H9 (cell line): Measurements from ENCODE around the gene ZNF296. TPM values are rescaled to one million over a fixed set of nuclear protein-coding genes. Genes with fewer than 3 reads are reported as not detected.

ENCODE experiments used
- DNase-seq: peaks from one replicate; pipeline ENCODE4 v3.0.0-alpha.2; 2017
- H2AFZ ChIP-seq: one replicate; pipeline ENCODE4 v1.6.1; 2013; ENCODE audit warnings: mild to moderate bottlenecking, low read length, control low read depth, moderate library complexity
- H2AK5ac ChIP-seq: 2 replicates; pipeline ENCODE4 v1.6.1; 2013; ENCODE audit warnings: low read length, control low read depth, mixed read lengths; ENCODE audit not compliant: insufficient read length
- H2BK120ac ChIP-seq: one replicate; pipeline ENCODE4 v1.6.1; 2013; ENCODE audit warnings: low read depth, mild to moderate bottlenecking, low read length, control low read depth, inconsistent platforms; ENCODE audit not compliant: poor library complexity, severe bottlenecking
- H2BK12ac ChIP-seq: 2 replicates; pipeline ENCODE4 v1.6.1; 2013; ENCODE audit warnings: low read length, control low read depth, mixed read lengths, low read depth; ENCODE audit not compliant: insufficient read length
- H2BK15ac ChIP-seq: 2 replicates; pipeline ENCODE4 v1.6.1; 2013; ENCODE audit warnings: low read depth, low read length, control low read depth
- H2BK20ac ChIP-seq: one replicate; pipeline ENCODE4 v1.6.1; 2013; ENCODE audit warnings: low read depth, mild to moderate bottlenecking, low read length, control low read depth, inconsistent platforms; ENCODE audit not compliant: poor library complexity, severe bottlenecking
- H2BK5ac ChIP-seq: 2 replicates; pipeline ENCODE4 v1.6.1; 2013; ENCODE audit warnings: low read length, control low read depth, mixed read lengths; ENCODE audit not compliant: insufficient read length
- H3K14ac ChIP-seq: 2 replicates; pipeline ENCODE4 v1.6.1; 2013; ENCODE audit warnings: low read length, control low read depth; ENCODE audit not compliant: insufficient read depth
- H3K18ac ChIP-seq: 2 replicates; pipeline ENCODE4 v1.6.1; 2013; ENCODE audit warnings: low read depth, mild to moderate bottlenecking, mixed read lengths, low read length, control low read depth; ENCODE audit not compliant: insufficient read length
- H3K23ac ChIP-seq: 2 replicates; pipeline ENCODE4 v1.6.1; 2013; ENCODE audit warnings: low read length, control low read depth, mixed read lengths, low read depth; ENCODE audit not compliant: insufficient read length
- H3K23me2 ChIP-seq: 2 replicates; pipeline ENCODE4 v1.6.1; 2013; ENCODE audit warnings: low read depth, mild to moderate bottlenecking, mixed read lengths, low read length, control low read depth; ENCODE audit not compliant: insufficient read length, poor library complexity, severe bottlenecking
- H3K27ac ChIP-seq: 2 replicates; pipeline ENCODE4 v1.5.1; 2013; ENCODE audit warnings: low read length, control low read depth, mixed read lengths, low read depth; ENCODE audit not compliant: insufficient read length
- H3K27me3 ChIP-seq: 2 replicates; pipeline ENCODE4 v1.6.1; 2013; ENCODE audit warnings: low read length, control low read depth, inconsistent platforms; ENCODE audit not compliant: insufficient read depth
- H3K4ac ChIP-seq: 2 replicates; pipeline ENCODE4 v1.6.1; 2013; ENCODE audit warnings: low read depth, mild to moderate bottlenecking, control low read depth, inconsistent platforms, low read length, moderate library complexity
- H3K4me1 ChIP-seq: 2 replicates; pipeline ENCODE4 v1.6.1; 2013; ENCODE audit warnings: low read length, control low read depth, inconsistent platforms; ENCODE audit not compliant: insufficient read depth
- H3K4me2 ChIP-seq: 2 replicates; pipeline ENCODE4 v1.6.1; 2013; ENCODE audit warnings: low read length, control low read depth, mixed read lengths; ENCODE audit not compliant: insufficient read length, insufficient read depth
- H3K56ac ChIP-seq: 2 replicates; pipeline ENCODE4 v1.6.1; 2013; ENCODE audit warnings: low read depth, mild to moderate bottlenecking, mixed read lengths, low read length, control low read depth; ENCODE audit not compliant: insufficient read length
- H3K79me1 ChIP-seq: 2 replicates; pipeline ENCODE4 v1.6.1; 2013; ENCODE audit warnings: low read depth, mild to moderate bottlenecking, moderate library complexity, low read length, control low read depth, inconsistent platforms; ENCODE audit not compliant: insufficient read depth, poor library complexity, severe bottlenecking
- H3K79me2 ChIP-seq: 2 replicates; pipeline ENCODE4 v1.6.1; 2013; ENCODE audit warnings: low read length, control low read depth, inconsistent platforms; ENCODE audit not compliant: insufficient read depth
- H3K9ac ChIP-seq: 2 replicates; pipeline ENCODE4 v1.6.1; 2013; ENCODE audit warnings: low read length, control low read depth, mixed read lengths; ENCODE audit not compliant: insufficient read length; ENCODE audit errors: extremely low read depth
- H3K9me3 ChIP-seq: one replicate; pipeline ENCODE4 v1.6.1; 2013; ENCODE audit warnings: low read depth, low read length, inconsistent platforms; ENCODE audit not compliant: control insufficient read depth
- H3T11ph ChIP-seq: one replicate; pipeline ENCODE4 v1.6.1; 2013; ENCODE audit warnings: mild to moderate bottlenecking, low read length, control low read depth, inconsistent platforms
- H4K20me1 ChIP-seq: one replicate; pipeline ENCODE4 v1.6.1; 2013; ENCODE audit not compliant: control insufficient read depth, insufficient read length, insufficient read depth
- H4K5ac ChIP-seq: 2 replicates; pipeline ENCODE4 v1.6.1; 2013; ENCODE audit warnings: low read depth, mild to moderate bottlenecking, mixed read lengths, low read length, control low read depth; ENCODE audit not compliant: insufficient read length
- H4K8ac ChIP-seq: replicated peaks from 2 replicates; pipeline ENCODE4 v1.6.1; 2013; ENCODE audit warnings: low read length, control low read depth, mixed read lengths, low read depth; ENCODE audit not compliant: insufficient read length
- H4K91ac ChIP-seq: 2 replicates; pipeline ENCODE4 v1.6.1; 2013; ENCODE audit warnings: low read depth, mild to moderate bottlenecking, moderate library complexity, mixed read lengths, low read length, control low read depth; ENCODE audit not compliant: insufficient read length
- H3K27ac Mint-ChIP-seq, 3 experiments: 2 replicates in 2 of 3; 3 replicates in 1 of 3; pipeline ENCODE4 v1.8.0; 2020 to 2021; ENCODE audit warnings: mixed read lengths in 3 of 3, mild to moderate bottlenecking in 1 of 3, moderate library complexity in 1 of 3
- H3K27me3 Mint-ChIP-seq: 2 replicates; pipeline ENCODE4 v1.8.0; 2021; ENCODE audit warnings: low read depth, mild to moderate bottlenecking, moderate library complexity, mixed read lengths
- H3K36me3 Mint-ChIP-seq, 3 experiments: 2 replicates in 2 of 3; 3 replicates in 1 of 3; pipeline ENCODE4 v1.8.0; 2020 to 2021; ENCODE audit warnings: low read depth in 3 of 3, mixed read lengths in 3 of 3; ENCODE audit not compliant: insufficient read depth in 1 of 3
- H3K4me1 Mint-ChIP-seq, 2 experiments: 2 replicates each; pipeline ENCODE4 v1.8.0; 2020; ENCODE audit warnings: mixed read lengths in 2 of 2
- H3K4me3 Mint-ChIP-seq, 2 experiments: 2 replicates in 1 of 2; 3 replicates in 1 of 2; pipeline ENCODE4 v1.8.0; 2020 to 2021; ENCODE audit warnings: mild to moderate bottlenecking in 2 of 2, mixed read lengths in 2 of 2, moderate library complexity in 1 of 2
- H3K9me3 Mint-ChIP-seq, 2 experiments: 2 replicates in 1 of 2; 3 replicates in 1 of 2; pipeline ENCODE4 v1.8.0; 2020; ENCODE audit warnings: mild to moderate bottlenecking in 2 of 2, mixed read lengths in 2 of 2, moderate library complexity in 1 of 2
- WGBS: extraction: QIAGEN DNeasy Blood & Tissue Kit; methylation state at CpG from one replicate; pipeline ENCODE4 v1.1.7; 2013; ENCODE audit warnings: missing lambda C conversion rate, low lambda C conversion rate, mixed read lengths; ENCODE audit not compliant: insufficient read length; ENCODE audit errors: extremely low coverage; 5-methylcytosine and 5-hydroxymethylcytosine counted together
- total RNA-seq: library from RNA; stranded (reverse); gene quantifications from 2 replicates; pipeline ENCODE4 v1.2.1, GENCODE V29; 2021
- TF ChIP-seq, protein P1 (sequence below): fragments of 200-600 bp; sonication (generic); conservative IDR thresholded peaks from 3 replicates; pipeline ENCODE4 v1.8.0; 2021; ENCODE audit warnings: antibody characterized with exemption, mild to moderate bottlenecking

Gene ZNF296
- total RNA-seq, 1 experiment from 2014 or later: 14.8 TPM

DNA sequence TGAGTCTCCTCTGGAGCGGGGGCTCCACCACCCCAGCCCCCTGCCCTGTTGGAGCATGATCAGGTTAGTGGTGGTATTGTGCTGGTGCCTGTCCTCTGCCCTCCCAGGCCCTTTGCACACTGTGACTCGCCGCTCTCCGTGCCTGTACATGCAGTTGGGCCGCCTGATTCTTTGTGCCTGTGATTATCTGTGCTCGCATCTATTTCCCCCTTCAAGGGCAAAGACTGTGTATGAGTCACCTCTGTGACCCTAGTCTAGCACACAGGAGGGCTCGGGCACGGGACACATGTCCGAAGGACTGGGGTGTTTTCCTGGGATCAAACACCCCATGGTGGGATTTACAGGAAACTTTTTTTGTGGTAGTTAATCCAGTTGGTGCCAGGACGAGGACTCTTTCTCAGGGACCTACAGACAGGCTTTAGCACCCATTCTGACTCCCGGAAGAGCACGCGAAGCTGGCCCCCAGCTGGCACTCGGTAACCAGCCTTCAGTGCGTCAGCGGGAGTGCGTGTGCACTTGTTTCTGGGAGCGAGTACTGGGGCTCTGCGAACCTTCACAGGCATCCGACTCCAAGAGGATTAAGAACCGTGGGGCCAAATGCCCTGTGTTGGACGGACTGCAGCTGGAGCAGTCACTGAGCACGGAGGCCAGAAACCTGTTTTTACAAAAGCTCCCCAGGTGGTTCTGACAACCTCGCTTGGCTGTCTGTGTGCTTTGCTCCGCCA lies 23.4 kb upstream of the ZNF296 start:
- Mint-ChIP-seq H3K9me3 (no peaks in the 10 kb centered on the region; a peak in 1 of 5 replicates), H3K27ac (peak overlapping the region in 2 of 3 experiments; percentile 32 to 77; a peak in 4 of 7 replicates), H3K27me3 (no peaks in the 10 kb centered on the region), H3K4me3 (peak overlapping the region in 1 of 2 experiments; percentile 54; a peak in 1 of 5 replicates), H3K4me1 (peaks cover 82 to 88% of the 10 kb centered on the region in 2 experiments), H3K36me3 (peaks cover 2 to 10% (median 8%) of the 10 kb centered on the region in 3 experiments; a peak in 6 of 7 replicates)
- Histone ChIP-seq H3K79me2 (peaks cover 52% of the 10 kb centered on the region), H3K4ac (no peak overlapping the region), H2BK5ac (no peak overlapping the region), H2AFZ (no peak overlapping the region), H2BK15ac (no peak overlapping the region), H3K27ac (no peak overlapping the region), H3K9ac (no peak overlapping the region), H2BK12ac (no peak overlapping the region), H3K9me3 (no peaks in the 10 kb centered on the region), H2AK5ac (no peak overlapping the region), H3K18ac (no peak overlapping the region), H2BK20ac (no peak overlapping the region), H4K91ac (no peak overlapping the region), H3K23ac (no peak overlapping the region), H3K4me2 (no peak overlapping the region), H3K79me1 (no peaks in the 10 kb centered on the region), H4K5ac (no peak overlapping the region), H2BK120ac (no peak overlapping the region), H4K20me1 (no peaks in the 10 kb centered on the region), H3K23me2 (no peaks in the 10 kb centered on the region), H3K14ac (no peak overlapping the region), H3K27me3 (no peaks in the 10 kb centered on the region), H3K4me1 (no peaks in the 10 kb centered on the region; the same call in 1 of the 2 replicates), H3T11ph (no peak overlapping the region), H4K8ac (no peak overlapping the region), H3K56ac (no peak overlapping the region)
- TF ChIP-seq, protein P1, sequence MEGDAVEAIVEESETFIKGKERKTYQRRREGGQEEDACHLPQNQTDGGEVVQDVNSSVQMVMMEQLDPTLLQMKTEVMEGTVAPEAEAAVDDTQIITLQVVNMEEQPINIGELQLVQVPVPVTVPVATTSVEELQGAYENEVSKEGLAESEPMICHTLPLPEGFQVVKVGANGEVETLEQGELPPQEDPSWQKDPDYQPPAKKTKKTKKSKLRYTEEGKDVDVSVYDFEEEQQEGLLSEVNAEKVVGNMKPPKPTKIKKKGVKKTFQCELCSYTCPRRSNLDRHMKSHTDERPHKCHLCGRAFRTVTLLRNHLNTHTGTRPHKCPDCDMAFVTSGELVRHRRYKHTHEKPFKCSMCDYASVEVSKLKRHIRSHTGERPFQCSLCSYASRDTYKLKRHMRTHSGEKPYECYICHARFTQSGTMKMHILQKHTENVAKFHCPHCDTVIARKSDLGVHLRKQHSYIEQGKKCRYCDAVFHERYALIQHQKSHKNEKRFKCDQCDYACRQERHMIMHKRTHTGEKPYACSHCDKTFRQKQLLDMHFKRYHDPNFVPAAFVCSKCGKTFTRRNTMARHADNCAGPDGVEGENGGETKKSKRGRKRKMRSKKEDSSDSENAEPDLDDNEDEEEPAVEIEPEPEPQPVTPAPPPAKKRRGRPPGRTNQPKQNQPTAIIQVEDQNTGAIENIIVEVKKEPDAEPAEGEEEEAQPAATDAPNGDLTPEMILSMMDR: no peak
- no CpG with 5 or more reads among the region's 25 CpGs for WGBS
- no peak for DNase-seq
